H1 (cell line): ENCODE results near the gene CRBN. TPM values are rescaled to one million over a fixed set of nuclear protein-coding genes. Genes with fewer than 3 reads are reported as not detected.
A peak's percentile ranks its signal among the peaks of the same experiment; 100 is the strongest.

Experiments
- CTCF ChIA-PET: fragments of 300-600 bp; sonication (Branson Sonifier 250); formaldehyde crosslinking; loops from one replicate; lab custom pipeline; 2021; ENCODE audit not compliant: partially characterized antibody; lab: Charles Lee
- POLR2A ChIA-PET: fragments of 300-600 bp; sonication (Branson Sonifier 250); formaldehyde crosslinking; loops from one replicate; lab custom pipeline; 2021; ENCODE audit warnings: inconsistent platforms; ENCODE audit not compliant: partially characterized antibody; lab: Charles Lee
- DNase-seq, 2 experiments: peaks; one replicate each; pipeline versions ENCODE4 v3.0.0 to v3.0.0-alpha.2; 2010 to 2022; ENCODE audit warnings: low spot score in 2 of 2, low read depth in 1 of 2, mixed read lengths in 1 of 2
- FAIRE-seq: peaks from 2 replicates; lab custom pipeline; 2011; peaks lifted over from hg19 to GRCh38; lab: Jason Lieb, UNC
- H2AFZ ChIP-seq: 2 replicates; pipeline ENCODE4 v1.8.1; 2012; ENCODE audit warnings: low read length, inconsistent platforms
- H2AK5ac ChIP-seq: 2 replicates; pipeline ENCODE4 v1.6.1; 2013; ENCODE audit warnings: low read depth, low read length
- H2BK120ac ChIP-seq: replicated peaks from 2 replicates; pipeline ENCODE3; 2013; ENCODE audit warnings: low read depth, low read length, inconsistent platforms
- H2BK12ac ChIP-seq: 2 replicates; pipeline ENCODE4 v1.6.1; 2013; ENCODE audit warnings: low read depth, low read length
- H2BK15ac ChIP-seq: 2 replicates; pipeline ENCODE4 v1.6.1; 2013; ENCODE audit warnings: low read length
- H2BK20ac ChIP-seq: 2 replicates; pipeline ENCODE4 v1.6.1; 2013; ENCODE audit warnings: low read length
- H2BK5ac ChIP-seq: 2 replicates; pipeline ENCODE4 v1.6.1; 2013; ENCODE audit warnings: low read depth, low read length
- H3K14ac ChIP-seq: 2 replicates; pipeline ENCODE4 v1.6.1; 2013; ENCODE audit warnings: inconsistent platforms; ENCODE audit not compliant: insufficient read length
- H3K18ac ChIP-seq: 2 replicates; pipeline ENCODE4 v1.6.1; 2013; ENCODE audit warnings: low read length; ENCODE audit errors: extremely low read depth
- H3K23ac ChIP-seq: 2 replicates; pipeline ENCODE4 v1.6.1; 2013; ENCODE audit warnings: inconsistent platforms; ENCODE audit not compliant: insufficient read length
- H3K23me2 ChIP-seq: 2 replicates; pipeline ENCODE4 v1.6.1; 2013; ENCODE audit warnings: low read depth, low read length
- H3K27ac ChIP-seq: 2 replicates; pipeline ENCODE4 v1.6.1; 2011; ENCODE audit warnings: low read depth, low read length, inconsistent platforms
- H3K27me3 ChIP-seq, 4 experiments: replicated peaks in 1 of 4; 1 replicate in 1 of 4; 2 replicates in 3 of 4; pipeline versions ENCODE4 v1.6.1 to v1.8.1; 2011 to 2013; ENCODE audit warnings: low read length in 3 of 4, mild to moderate bottlenecking in 3 of 4, inconsistent platforms in 2 of 4, mixed read lengths in 2 of 4, moderate library complexity in 1 of 4; ENCODE audit not compliant: control insufficient read depth in 3 of 4, insufficient read depth in 3 of 4; ENCODE audit errors: extremely low read depth in 1 of 4
- H3K36me3 ChIP-seq, 4 experiments: 2 replicates each; pipeline versions ENCODE4 v1.6.1 to v1.8.1; 2011 to 2013; ENCODE audit warnings: mild to moderate bottlenecking in 4 of 4, low read length in 3 of 4, moderate library complexity in 2 of 4, control low read depth in 1 of 4, inconsistent platforms in 1 of 4; ENCODE audit not compliant: insufficient read depth in 4 of 4, control insufficient read depth in 2 of 4
- H3K4ac ChIP-seq: replicated peaks from 2 replicates; pipeline ENCODE3; 2013; ENCODE audit warnings: low read length, low read depth, mixed read lengths, inconsistent platforms; ENCODE audit not compliant: insufficient read length
- H3K4me1 ChIP-seq, 4 experiments: replicated peaks in 1 of 4; 1 replicate in 1 of 4; 2 replicates in 3 of 4; pipeline versions ENCODE4 v1.6.1 to v1.8.1; 2011 to 2013; ENCODE audit warnings: low read length in 3 of 4, inconsistent platforms in 2 of 4, mixed read lengths in 1 of 4; ENCODE audit not compliant: insufficient read depth in 4 of 4, control insufficient read depth in 3 of 4
- H3K4me2 ChIP-seq, 2 experiments: 2 replicates each; pipeline versions ENCODE4 v1.6.1 to v1.8.1; 2011 to 2013; ENCODE audit warnings: low read depth in 2 of 2, low read length in 2 of 2, control low read depth in 1 of 2, inconsistent platforms in 1 of 2, mild to moderate bottlenecking in 1 of 2; ENCODE audit not compliant: insufficient read depth in 1 of 2
- H3K4me3 ChIP-seq, 4 experiments: fragments of 200-600, 300-600 bp in 1 of 4; sonication (generic), shearing (Covaris generic), sonication (Bioruptor Twin) in 1 of 4; 2 replicates each; pipeline versions ENCODE4 v1.5.1 to v1.8.1; 2011 to 2016; ENCODE audit warnings: low read length in 4 of 4, low read depth in 3 of 4, control low read depth in 2 of 4, inconsistent platforms in 2 of 4, mild to moderate bottlenecking in 2 of 4, mixed read lengths in 1 of 4, moderate library complexity in 1 of 4; ENCODE audit not compliant: insufficient read depth in 2 of 4; ENCODE audit errors: extremely low read depth in 1 of 4
- H3K56ac ChIP-seq: replicated peaks from 2 replicates; pipeline ENCODE3; 2013; ENCODE audit warnings: low read depth, mild to moderate bottlenecking, mixed read lengths, low read length, inconsistent platforms; ENCODE audit not compliant: insufficient read length
- H3K79me1 ChIP-seq: 2 replicates; pipeline ENCODE4 v1.6.1; 2013; ENCODE audit warnings: low read depth, low read length, control low read depth
- H3K79me2 ChIP-seq, 2 experiments: 2 replicates each; pipeline versions ENCODE4 v1.6.1 to v1.8.1; 2012 to 2013; ENCODE audit warnings: low read length in 2 of 2, mild to moderate bottlenecking in 2 of 2, inconsistent platforms in 1 of 2; ENCODE audit not compliant: insufficient read depth in 2 of 2, control insufficient read depth in 1 of 2
- H3K9ac ChIP-seq, 4 experiments: replicated peaks in 1 of 4; 1 replicate in 1 of 4; 2 replicates in 3 of 4; pipeline versions ENCODE4 v1.6.1 to v1.8.1; 2011 to 2013; ENCODE audit warnings: low read depth in 3 of 4, low read length in 3 of 4, control low read depth in 2 of 4, mild to moderate bottlenecking in 2 of 4, moderate library complexity in 2 of 4, inconsistent platforms in 1 of 4; ENCODE audit errors: extremely low read depth in 1 of 4
- H3K9me3 ChIP-seq, 2 experiments: 2 replicates each; pipeline versions ENCODE4 v1.6.1 to v1.8.1; 2012 to 2013; ENCODE audit warnings: mild to moderate bottlenecking in 2 of 2, moderate library complexity in 2 of 2, control low read depth in 1 of 2, inconsistent platforms in 1 of 2, low read depth in 1 of 2, low read length in 1 of 2, mixed read lengths in 1 of 2; ENCODE audit not compliant: insufficient read depth in 2 of 2
- H4K20me1 ChIP-seq, 2 experiments: replicated peaks in 1 of 2; 2 replicates each; pipeline versions ENCODE3 to v1.8.1; 2011 to 2013; ENCODE audit warnings: inconsistent platforms in 2 of 2, low read length in 2 of 2, mild to moderate bottlenecking in 1 of 2; ENCODE audit not compliant: insufficient read depth in 2 of 2, control insufficient read depth in 1 of 2
- H4K5ac ChIP-seq: 2 replicates; pipeline ENCODE4 v1.6.1; 2013; ENCODE audit warnings: low read length, low read depth, mixed read lengths, inconsistent platforms; ENCODE audit not compliant: insufficient read length
- H4K8ac ChIP-seq: 2 replicates; pipeline ENCODE4 v1.8.0; 2013; ENCODE audit warnings: mild to moderate bottlenecking, moderate library complexity, low read length, inconsistent platforms; ENCODE audit not compliant: insufficient read depth; ENCODE audit errors: extremely low read depth
- H4K91ac ChIP-seq: replicated peaks from 2 replicates; pipeline ENCODE3; 2013; ENCODE audit warnings: low read length, mixed read lengths, inconsistent platforms; ENCODE audit not compliant: insufficient read length
- KDM4A ChIP-seq: IDR thresholded peaks from one replicate; pipeline ENCODE4 v1.7.1; 2012; ENCODE audit warnings: low read depth, mild to moderate bottlenecking, moderate library complexity, low read length, inconsistent platforms; ENCODE audit not compliant: severe bottlenecking
- NRF1 ChIP-seq: IDR thresholded peaks from 2 replicates; pipeline ENCODE4 v1.6.1; 2011; ENCODE audit warnings: mild to moderate bottlenecking, low read depth, low read length, improper control_type of control experiment
- PHF8 ChIP-seq: fragments of 200-600 bp; sonication (generic); conservative IDR thresholded peaks from 2 replicates; pipeline ENCODE4 v1.7.1; 2012; ENCODE audit warnings: low read depth, mild to moderate bottlenecking, inconsistent platforms, low read length, moderate library complexity
- TEAD4 ChIP-seq: IDR thresholded peaks from 2 replicates; pipeline ENCODE4 v1.6.1; 2012; ENCODE audit warnings: low read depth, low read length, inconsistent platforms, mixed read lengths
- WGBS, 2 experiments: shearing (Covaris generic) in 1 of 2; methylation state at CpG; one replicate each; pipeline versions ENCODE4 v1.1.6 to v1.1.7; 2013 to 2015; ENCODE audit warnings: low lambda C conversion rate in 2 of 2, mixed read lengths in 2 of 2, inconsistent platforms in 1 of 2, low coverage in 1 of 2, missing lambda C conversion rate in 1 of 2; ENCODE audit not compliant: insufficient replicate concordance in 2 of 2, insufficient coverage in 1 of 2, insufficient read length in 1 of 2; ENCODE audit errors: extremely low coverage in 1 of 2, missing lambda C conversion rate in 1 of 2; 5-methylcytosine and 5-hydroxymethylcytosine counted together
- polyA plus RNA-seq, 7 experiments: library from polyadenylated mRNA; depleted of rRNA in 3 of 7; stranded (reverse) in 5 of 7; unstranded in 2 of 7; fragments of >200 nt in 5 of 7; fragments of 200-250 nt in 2 of 7; gene quantifications; 1 replicate in 5 of 7; 2 replicates in 1 of 7; 4 replicates in 1 of 7; pipeline versions ENCODE4 v1.2.1 to v1.2.3, GENCODE V29; 2011 to 2013; ENCODE audit warnings: missing spikeins in 2 of 7, mixed read lengths in 2 of 7
- total RNA-seq: library from RNA; stranded (reverse); fragmentation: NEBNext Ultra II Directional; extraction: Animal tissue kit (Norgen Biotek cat#: 25700); gene quantifications from 2 replicates; pipeline ENCODE4 v1.2.1, GENCODE V29; 2021

CRBN gene
- total and polyA plus RNA-seq, 2 of the 8 experiments (the other 6 are each of a cell fraction or from before 2014, with no cell fraction given), result 13.4 to 30.3 TPM

DNA sequence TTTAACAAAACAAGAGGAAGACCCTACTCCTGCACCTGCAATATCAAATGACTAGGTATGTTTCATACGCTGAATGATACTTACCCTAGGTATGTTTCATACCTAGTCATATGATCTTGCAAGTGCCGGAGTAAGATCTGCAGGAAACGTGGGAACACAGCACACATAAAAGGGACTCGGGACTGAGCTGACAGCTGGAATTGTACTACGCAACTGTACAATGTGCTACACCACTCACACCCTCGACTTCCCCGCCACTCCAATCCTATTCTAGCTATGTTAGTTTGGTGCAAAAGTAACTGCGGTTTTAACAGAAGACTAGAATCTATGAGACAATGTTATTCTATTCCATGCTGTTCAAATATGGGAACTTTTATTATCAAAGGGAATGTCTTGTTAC, 22.0 kb downstream of the CRBN start:
- Histone ChIP-seq H3K4ac (no peak overlapping the region), H4K20me1 (peaks cover 0 to 2% of the 10 kb centered on the region in 2 experiments), H4K91ac (no peak overlapping the region), H2BK120ac (no peak overlapping the region), H3K4me2 (no peak overlapping the region), H3K56ac (no peak overlapping the region), H3K14ac (no peak overlapping the region), H2BK15ac (no peak overlapping the region), H3K23me2 (no peaks in the 10 kb centered on the region), H3K4me3 (no peak overlapping the region), H3K23ac (no peak overlapping the region), H2AFZ (no peak overlapping the region), H4K8ac (0 out of 2 replicates have a peak overlapping the region, but pooled peaks have one; percentile 51), H3K4me1 (no peaks in the 10 kb centered on the region), H3K18ac (no peak overlapping the region), H2BK12ac (no peak overlapping the region), H3K27me3 (no peaks in the 10 kb centered on the region), H3K79me1 (no peaks in the 10 kb centered on the region)
- POLR2A ChIA-PET, result interaction anchor here (0.8 to 1.1 kb wide), 2 partner anchors 17 to 30 kb away, joined by 3 read pairs; no protein-coding TSS in a partner anchor
- 92% methylated on average over 8 of the region's 8 CpGs; no CpG with 5 or more reads in 1 of the 2 experiments for WGBS, 2 experiments
- no peak for FAIRE-seq
- CTCF ChIA-PET, result interaction anchor here (1.0 to 1.2 kb wide), 2 partner anchors 15 to 144 kb away, joined by 3 to 4 read pairs; no protein-coding TSS in a partner anchor
- TF ChIP-seq NRF1 (no peak), TEAD4 (no peak), KDM4A (no peak), PHF8 (no peak)
- TF ChIP-seq, all 59 proteins: peak for 0
- Histone ChIP-seq H2AK5ac (no peak overlapping the region), H2BK5ac (no peak overlapping the region), H3K9ac (no peak overlapping the region), H2BK20ac (no peak overlapping the region), H3K27ac (no peak overlapping the region), H3K36me3 (peaks cover 0 to 46% (median 6%) of the 10 kb centered on the region in 4 experiments; a peak in 5 of 8 replicates), H4K5ac (no peak overlapping the region), H3K9me3 (no peaks in the 10 kb centered on the region), H3K79me2 (no peaks in the 10 kb centered on the region)
- no peak for DNase-seq
